Naive thymus-derived CD8-positive, alpha-beta T cell (primary cell): ENCODE measurements around the gene LTBP1. TPM values are rescaled to one million over a fixed set of nuclear protein-coding genes. Genes with fewer than 3 reads are reported as not detected.
"Not testable (repeated sequence)": the region's sequence is repeated elsewhere in the genome, so short reads cannot be mapped to it uniquely, and the experiment has no call there.

Experiments
- ATAC-seq, 2 donors: fragments of 150-1000 bp; cut with Tn5 transposase in 1 of 2; sonication (Bioruptor Pico), chemical (Tn5 transposase) in 1 of 2; 1 replicate in 1 of 2; 2 replicates in 1 of 2; pipeline ENCODE4 v1.10.0; 2021; ENCODE audit warnings: mild to moderate bottlenecking in 2 of 2, moderate library complexity in 2 of 2
- POLR2A ChIA-PET: fragments of 350-600 bp; sonication (Branson Sonifier 250); formaldehyde crosslinking; loops from one replicate; lab custom pipeline; 2021; ENCODE audit warnings: antibody characterized with exemption; lab: Charles Lee
- DNase-seq, 10 donors: peaks; one replicate each; pipeline versions ENCODE4 v3.0.0 to v3.0.0-alpha.2; 2020 to 2022
- H3K27ac Mint-ChIP-seq, 10 donors: one replicate each; pipeline ENCODE4 v1.8.0; 2020 to 2022; ENCODE audit warnings: mild to moderate bottlenecking in 10 of 10, mixed read lengths in 10 of 10, moderate library complexity in 4 of 10, inconsistent platforms in 1 of 10
- H3K27me3 Mint-ChIP-seq, 5 donors: one replicate each; pipeline ENCODE4 v1.8.0; 2021 to 2022; ENCODE audit warnings: mixed read lengths in 5 of 5
- H3K36me3 Mint-ChIP-seq, 3 donors: one replicate each; pipeline ENCODE4 v1.8.0; 2020 to 2022; ENCODE audit warnings: mixed read lengths in 3 of 3, mild to moderate bottlenecking in 2 of 3, inconsistent platforms in 1 of 3
- H3K4me1 Mint-ChIP-seq, 4 donors: one replicate each; pipeline ENCODE4 v1.8.0; 2021 to 2022; ENCODE audit warnings: mixed read lengths in 4 of 4
- H3K4me3 Mint-ChIP-seq, 10 donors: one replicate each; pipeline ENCODE4 v1.8.0; 2020 to 2022; ENCODE audit warnings: mild to moderate bottlenecking in 10 of 10, mixed read lengths in 10 of 10, moderate library complexity in 6 of 10, inconsistent platforms in 1 of 10
- H3K9me3 Mint-ChIP-seq, 9 donors: one replicate each; pipeline ENCODE4 v1.8.0; 2020 to 2022; ENCODE audit warnings: mixed read lengths in 9 of 9, mild to moderate bottlenecking in 3 of 9, inconsistent platforms in 1 of 9, moderate library complexity in 1 of 9
- polyA plus RNA-seq, 3 donors: library from polyadenylated mRNA; unstranded; fragments of 300-500 nt; fragmentation: Illumina TruSeq; gene quantifications; one replicate each; pipeline ENCODE4 v1.2.3, GENCODE V29; 2021
- total RNA-seq, 8 experiments: library from RNA in 2 of 8; stranded (reverse) in 2 of 8; gene quantifications; one replicate each; pipeline ENCODE4 v1.2.3 and lab custom pipeline; 2021 to 2026

Gene LTBP1
- total and polyA plus RNA-seq, 5 experiments from 2014 or later: 0.02 TPM; not detected in 4

GRCh38 chr2:32977228-32977758 lies 30.5 kb downstream of the LTBP1 start:
- Mint-ChIP-seq H3K4me3 (no peak overlapping the region), H3K27ac (no peak overlapping the region), H3K4me1 (no peaks in the 10 kb centered on the region), H3K9me3 (peaks cover 0 to 32% (median 16%) of the 10 kb centered on the region in 9 donors), H3K36me3 (peaks cover 0 to 19% (median 3%) of the 10 kb centered on the region in 3 donors), H3K27me3 (peaks cover 7 to 40% (median 24%) of the 10 kb centered on the region in 5 donors)
- POLR2A ChIA-PET: no interaction called here
- DNase-seq (no peak), ATAC-seq (no peak)

DNA sequence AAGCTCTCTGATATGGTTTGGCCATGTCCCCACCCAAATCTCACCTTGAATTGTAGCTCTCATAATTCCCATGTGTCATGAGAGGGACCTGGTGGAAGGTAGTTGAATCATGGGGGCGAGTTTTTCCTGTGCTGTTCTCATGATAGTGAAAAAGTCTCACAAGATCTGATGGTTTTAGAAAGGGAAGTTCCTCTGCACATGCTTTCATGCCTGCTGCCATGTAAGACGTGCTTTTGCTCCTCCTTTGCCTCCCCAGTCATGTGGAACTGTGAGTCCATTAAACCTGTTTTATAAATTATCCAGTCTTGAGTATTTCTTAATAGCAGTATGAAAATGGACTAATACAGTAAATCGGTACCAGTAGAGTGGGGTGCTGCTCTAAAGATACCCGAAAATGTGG lies 34.9 kb downstream of the LTBP1 start:
- H3K27ac Mint-ChIP-seq: no peak overlapping the region
- POLR2A ChIA-PET: no interaction called here
- no peak for ATAC-seq
- no peak for DNase-seq
- no peaks in the 10 kb centered on the region for H3K4me1 Mint-ChIP-seq
- H3K36me3 Mint-ChIP-seq: peaks cover 0 to 4% (median 0%) of the 10 kb centered on the region in 3 donors
- no peak overlapping the region for H3K4me3 Mint-ChIP-seq
- H3K9me3 Mint-ChIP-seq: peaks cover 0 to 6% (median 2%) of the 10 kb centered on the region in 9 donors
- H3K27me3 Mint-ChIP-seq: peaks cover 10 to 59% (median 26%) of the 10 kb centered on the region in 5 donors

- H3K36me3 Mint-ChIP-seq, H3K4me3 Mint-ChIP-seq, POLR2A ChIA-PET, H3K4me1 Mint-ChIP-seq, H3K27ac Mint-ChIP-seq, DNase-seq, ATAC-seq, H3K9me3 Mint-ChIP-seq: not testable (repeated sequence)
- H3K27me3 Mint-ChIP-seq: peaks cover 9 to 58% (median 33%) of the 10 kb centered on the region in 5 donors
Measured at GRCh38 chr2:32983193-32983924, 36.6 kb downstream of the LTBP1 start.

DNA sequence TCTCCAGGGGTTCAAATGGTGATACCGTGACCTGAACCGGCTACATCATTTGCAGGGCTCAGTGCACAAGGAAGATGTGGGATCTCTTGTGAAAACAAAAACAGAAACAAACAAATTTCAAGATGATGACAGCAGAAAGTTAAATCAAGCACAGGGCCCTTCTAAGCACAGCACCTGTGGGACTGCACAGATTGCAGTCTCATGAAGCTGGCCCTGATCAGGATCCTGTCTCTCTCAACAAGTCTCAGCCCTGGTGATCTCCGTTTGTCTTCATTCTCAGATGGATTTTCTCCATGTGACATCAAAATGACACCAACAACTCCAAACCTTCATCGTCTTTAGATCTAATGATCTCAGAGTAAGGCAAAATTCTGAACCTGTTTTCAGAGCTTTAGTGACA lies 39.7 kb downstream of the LTBP1 start:
- no peaks in the 10 kb centered on the region for H3K4me1 Mint-ChIP-seq
- no peak overlapping the region for H3K4me3 Mint-ChIP-seq
- ATAC-seq: no peak

GRCh38 chr2:32988525-32988924 lies 41.8 kb downstream of the LTBP1 start:
- Mint-ChIP-seq H3K9me3 (peaks cover 0 to 2% (median 0%) of the 10 kb centered on the region in 9 donors), H3K27ac (no peak overlapping the region), H3K4me1 (no peaks in the 10 kb centered on the region), H3K27me3 (peaks cover 6 to 41% (median 13%) of the 10 kb centered on the region in 5 donors), H3K36me3 (no peaks in the 10 kb centered on the region), H3K4me3 (no peak overlapping the region)
- POLR2A ChIA-PET: no interaction called here
- ATAC-seq (no peak), DNase-seq (no peak)

More for the DNA sequence above, 39.7 kb downstream of the LTBP1 start:
- DNase-seq: no peak
- H3K27ac Mint-ChIP-seq: no peak overlapping the region
- no peaks in the 10 kb centered on the region for H3K36me3 Mint-ChIP-seq
- POLR2A ChIA-PET: no interaction called here
- peaks cover 8 to 39% (median 22%) of the 10 kb centered on the region in 5 donors for H3K27me3 Mint-ChIP-seq
- peaks cover 0 to 3% (median 0%) of the 10 kb centered on the region in 9 donors for H3K9me3 Mint-ChIP-seq

GRCh38 chr2:32990556-32990955 lies 43.8 kb downstream of the LTBP1 start:
- POLR2A ChIA-PET: no interaction called here
- Mint-ChIP-seq H3K36me3 (no peaks in the 10 kb centered on the region), H3K27me3 (peaks cover 4 to 34% (median 6%) of the 10 kb centered on the region in 5 donors), H3K9me3 (peaks cover 0 to 3% (median 0%) of the 10 kb centered on the region in 9 donors), H3K4me1 (no peaks in the 10 kb centered on the region), H3K4me3 (no peak overlapping the region), H3K27ac (no peak overlapping the region)
- ATAC-seq (no peak), DNase-seq (no peak)

DNA sequence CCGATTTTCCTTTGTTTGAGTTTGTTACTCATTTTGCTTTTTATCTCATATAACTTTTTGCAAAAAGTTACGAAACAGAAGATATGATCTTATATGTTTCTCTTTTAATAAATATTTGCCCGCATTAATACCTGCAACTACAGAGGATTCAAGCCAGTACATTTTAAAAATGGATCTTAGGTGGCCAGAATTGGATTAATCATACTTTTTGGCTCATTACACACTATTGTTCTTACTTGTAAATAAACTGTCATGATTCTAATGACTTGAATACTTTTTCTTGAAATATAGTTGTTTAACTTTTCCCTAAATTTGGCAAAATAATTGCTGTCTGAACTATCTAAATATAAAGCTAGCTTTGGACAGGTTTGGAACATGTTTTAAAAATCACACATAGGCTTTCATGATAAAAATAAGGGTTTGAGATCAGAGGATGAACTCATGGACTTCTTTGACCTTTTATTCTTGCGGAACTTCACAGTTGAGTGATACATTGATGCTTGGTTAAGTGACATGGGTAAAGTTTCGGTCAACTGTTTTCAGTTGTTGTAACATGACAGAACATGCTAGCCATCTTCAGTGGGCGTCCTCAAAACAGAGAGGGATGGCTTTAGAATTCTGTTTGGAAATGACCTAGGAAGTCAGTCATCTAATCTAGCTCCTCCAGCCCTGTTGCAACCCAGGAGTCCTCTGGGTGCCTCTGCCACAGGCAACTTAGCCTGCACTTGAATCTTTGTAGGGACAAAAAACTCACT lies 44.5 kb downstream of the LTBP1 start:
- no peaks in the 10 kb centered on the region for H3K4me1 Mint-ChIP-seq
- H3K9me3 Mint-ChIP-seq: peaks cover 0 to 4% (median 0%) of the 10 kb centered on the region in 9 donors
- H3K4me3 Mint-ChIP-seq: no peak overlapping the region
- POLR2A ChIA-PET: no interaction called here
- H3K27ac Mint-ChIP-seq: no peak overlapping the region
- ATAC-seq (no peak), DNase-seq (no peak)
- H3K36me3 Mint-ChIP-seq: peaks cover 0 to 4% (median 0%) of the 10 kb centered on the region in 3 donors
- H3K27me3 Mint-ChIP-seq: peaks cover 3 to 32% (median 4%) of the 10 kb centered on the region in 5 donors

DNA sequence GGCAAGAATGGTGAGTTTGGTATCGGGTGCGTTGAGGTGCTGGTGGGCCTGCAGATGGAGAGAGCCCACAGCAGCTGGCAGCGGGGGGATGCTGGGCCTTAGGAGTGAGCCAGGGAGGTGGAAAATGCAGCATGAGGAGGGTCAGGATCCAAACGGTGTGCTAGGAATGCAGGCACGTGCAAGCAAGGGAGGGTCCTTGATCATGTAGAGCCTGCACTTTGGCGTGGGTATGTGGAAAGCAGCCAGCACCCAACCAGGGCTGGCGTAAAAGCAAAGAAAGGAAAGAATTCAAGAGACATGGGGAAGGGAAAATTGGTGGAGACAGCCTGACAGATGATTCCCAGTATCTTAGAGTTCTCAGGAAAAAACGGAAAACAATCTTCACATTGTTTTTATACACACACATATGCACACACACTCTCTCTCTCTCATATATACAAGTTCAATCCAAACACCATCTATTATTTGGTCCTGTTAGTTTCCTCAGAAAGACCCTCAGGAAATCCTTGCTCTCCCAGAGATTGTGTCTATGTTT lies 46.3 kb downstream of the LTBP1 start:
- peaks cover 0 to 5% (median 0%) of the 10 kb centered on the region in 9 donors for H3K9me3 Mint-ChIP-seq
- ATAC-seq: no peak
- DNase-seq: no peak
- H3K4me1 Mint-ChIP-seq: no peaks in the 10 kb centered on the region
- peaks cover 0 to 4% (median 0%) of the 10 kb centered on the region in 3 donors for H3K36me3 Mint-ChIP-seq
- H3K27me3 Mint-ChIP-seq: peaks cover 0 to 22% (median 4%) of the 10 kb centered on the region in 5 donors
- POLR2A ChIA-PET: no interaction called here
- H3K27ac Mint-ChIP-seq: no peak overlapping the region
- no peak overlapping the region for H3K4me3 Mint-ChIP-seq

DNA sequence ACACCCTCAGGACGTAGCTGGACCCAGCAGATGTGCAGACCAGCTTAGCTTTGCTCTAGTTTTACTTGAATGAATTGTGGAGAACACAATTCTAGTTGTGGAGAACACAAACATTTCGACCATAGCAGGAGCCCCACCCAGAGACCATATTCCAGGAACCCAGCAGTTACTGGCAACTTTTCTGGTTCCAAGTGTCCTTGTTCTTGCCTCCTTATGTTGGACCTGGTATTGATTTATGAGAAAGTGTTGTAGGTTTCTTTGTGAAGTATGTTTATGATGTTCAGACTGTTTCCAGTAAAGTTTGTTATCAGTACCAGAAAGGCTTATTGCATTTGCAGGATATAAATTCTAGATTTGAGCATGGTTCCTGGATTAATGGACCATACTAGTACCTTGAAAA lies 51.0 kb downstream of the LTBP1 start:
- ATAC-seq (no peak), DNase-seq (no peak)
- H3K4me3 Mint-ChIP-seq: no peak overlapping the region
- H3K4me1 Mint-ChIP-seq: no peaks in the 10 kb centered on the region
- POLR2A ChIA-PET: no interaction called here
- no peak overlapping the region for H3K27ac Mint-ChIP-seq
- peaks cover 0 to 11% (median 0%) of the 10 kb centered on the region in 5 donors for H3K27me3 Mint-ChIP-seq
- peaks cover 0 to 4% (median 0%) of the 10 kb centered on the region in 3 donors for H3K36me3 Mint-ChIP-seq
- H3K9me3 Mint-ChIP-seq: peaks cover 0 to 5% (median 0%) of the 10 kb centered on the region in 9 donors

DNA sequence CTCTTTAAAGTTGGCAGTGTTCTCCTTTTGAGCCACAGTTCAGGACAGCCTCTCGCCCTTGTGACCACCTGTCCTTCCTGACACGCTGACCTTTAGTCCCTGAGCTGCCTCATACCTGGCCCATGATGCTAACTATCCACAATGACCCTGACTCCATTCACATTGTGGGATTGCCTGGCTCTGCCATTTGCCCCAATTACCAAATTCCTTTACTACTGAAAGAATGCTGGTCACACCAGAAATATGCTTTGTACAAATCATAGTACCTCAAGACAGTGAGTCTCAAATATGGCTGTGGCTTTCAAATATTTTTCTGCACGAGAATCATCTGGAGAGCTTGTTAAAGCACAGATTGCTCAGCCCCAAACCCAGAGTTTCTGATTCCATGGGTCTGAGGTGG lies 54.2 kb downstream of the LTBP1 start:
- Mint-ChIP-seq H3K4me1 (no peaks in the 10 kb centered on the region), H3K9me3 (peaks cover 0 to 3% (median 0%) of the 10 kb centered on the region in 9 donors), H3K4me3 (no peak overlapping the region), H3K27ac (no peak overlapping the region), H3K27me3 (no peaks in the 10 kb centered on the region), H3K36me3 (peaks cover 0 to under 1% (median 0%) of the 10 kb centered on the region in 3 donors)
- no peak for DNase-seq
- no peak for ATAC-seq
- POLR2A ChIA-PET: no interaction called here

DNA sequence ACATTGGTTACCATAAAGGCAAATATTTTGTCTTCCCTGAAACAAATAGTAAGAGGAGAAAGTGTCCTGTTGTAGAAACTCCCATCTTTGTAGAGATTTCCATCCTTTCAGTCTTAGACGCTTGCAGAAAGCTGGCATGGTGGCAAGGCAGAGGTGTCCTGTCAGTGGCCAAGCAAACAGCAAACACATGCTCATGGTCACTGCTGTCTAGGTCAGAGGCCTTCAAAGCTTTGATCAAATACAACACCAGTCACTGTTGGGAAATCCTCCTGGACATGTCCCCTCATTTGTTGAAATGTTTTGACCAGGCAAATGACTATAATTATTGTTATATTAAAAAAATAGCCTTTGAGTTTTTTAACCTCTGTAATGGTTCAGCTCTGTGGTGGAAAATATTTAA lies 55.1 kb downstream of the LTBP1 start:
- POLR2A ChIA-PET: no interaction called here
- Mint-ChIP-seq H3K27ac (no peak overlapping the region), H3K9me3 (no peaks in the 10 kb centered on the region), H3K27me3 (no peaks in the 10 kb centered on the region), H3K36me3 (no peaks in the 10 kb centered on the region), H3K4me1 (no peaks in the 10 kb centered on the region), H3K4me3 (no peak overlapping the region)
- DNase-seq (no peak), ATAC-seq (no peak)

DNA sequence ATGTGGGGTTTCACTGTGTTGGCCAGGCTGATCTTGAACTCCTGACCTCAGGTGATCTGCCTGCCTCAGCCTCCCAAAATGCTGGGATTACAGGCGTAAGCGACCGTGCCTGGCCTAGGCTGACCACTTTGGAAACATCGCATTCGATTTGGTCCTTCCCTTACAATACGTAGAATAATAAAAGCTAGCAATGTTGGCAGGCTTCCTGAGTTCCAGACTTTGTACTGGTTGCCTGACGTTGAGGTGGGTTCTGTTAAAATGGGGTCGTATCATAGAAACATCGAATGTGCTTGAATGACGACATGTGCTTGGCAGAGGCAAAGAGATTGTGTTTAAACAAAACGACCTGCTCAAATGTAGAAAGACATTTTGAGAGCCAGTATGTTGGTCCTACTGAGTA lies 56.1 kb downstream of the LTBP1 start:
- H3K27ac Mint-ChIP-seq: no peak overlapping the region
- ATAC-seq (no peak), DNase-seq (no peak)
- no peaks in the 10 kb centered on the region for H3K9me3 Mint-ChIP-seq
- H3K4me3 Mint-ChIP-seq: no peak overlapping the region
- no peaks in the 10 kb centered on the region for H3K36me3 Mint-ChIP-seq
- H3K4me1 Mint-ChIP-seq: no peaks in the 10 kb centered on the region
- no peaks in the 10 kb centered on the region for H3K27me3 Mint-ChIP-seq
- POLR2A ChIA-PET: no interaction called here

- ATAC-seq (no peak), DNase-seq (no peak)
- POLR2A ChIA-PET: no interaction called here
- H3K36me3 Mint-ChIP-seq: no peaks in the 10 kb centered on the region
- peaks cover 0 to 15% (median 0%) of the 10 kb centered on the region in 5 donors for H3K27me3 Mint-ChIP-seq
- no peak overlapping the region for H3K4me3 Mint-ChIP-seq
- no peaks in the 10 kb centered on the region for H3K9me3 Mint-ChIP-seq
- H3K4me1 Mint-ChIP-seq: no peaks in the 10 kb centered on the region
- H3K27ac Mint-ChIP-seq: no peak overlapping the region
Measured at GRCh38 chr2:33005057-33005456, 58.3 kb downstream of the LTBP1 start.
